MG63 (cell line): ENCODE measurements around the gene GRB10. TPM values are rescaled to one million over a fixed set of nuclear protein-coding genes. Genes with fewer than 3 reads are reported as not detected.

Experiments
- DNase-seq: peaks from one replicate; pipeline ENCODE4 v3.0.0-alpha.2; 2020
- H3K27me3 ChIP-seq: fragments of 250-450 bp; sonication (Bioruptor Pico); 2 replicates; pipeline ENCODE4 v1.5.1; 2020; ENCODE audit warnings: mild to moderate bottlenecking, moderate library complexity
- H3K36me3 ChIP-seq: fragments of 250-450 bp; sonication (Bioruptor Pico); 2 replicates; pipeline ENCODE4 v1.5.1; 2020; ENCODE audit warnings: mild to moderate bottlenecking, moderate library complexity
- H3K4me3 ChIP-seq: fragments of 250-450 bp; sonication (Bioruptor Pico); 2 replicates; pipeline ENCODE4 v1.5.1; 2020; ENCODE audit warnings: mild to moderate bottlenecking, moderate library complexity
- H3K9me3 ChIP-seq: fragments of 250-450 bp; sonication (Bioruptor Pico); 2 replicates; pipeline ENCODE4 v1.5.1; 2020; ENCODE audit warnings: mild to moderate bottlenecking, moderate library complexity
- total RNA-seq: library from RNA; depleted of rRNA; stranded (reverse); fragments of >200 nt; shearing (Covaris generic); gene quantifications from 2 replicates; pipeline ENCODE4 v1.2.3, GENCODE V29; 2014; ENCODE audit warnings: low replicate concordance

GRB10 gene
- total RNA-seq, 1 experiment from 2014 or later = 33.1 TPM

- H3K9me3 ChIP-seq = no peaks in the 10 kb centered on the region
- no peaks in the 10 kb centered on the region; the same call in none of the 2 replicates for H3K36me3 ChIP-seq
- H3K27me3 ChIP-seq = no peaks in the 10 kb centered on the region
- no peak for DNase-seq
- H3K4me3 ChIP-seq = no peak overlapping the region
These were observed 126.4 kb downstream of the GRB10 start for GRCh38 chr7:50656141-50656895.

DNA sequence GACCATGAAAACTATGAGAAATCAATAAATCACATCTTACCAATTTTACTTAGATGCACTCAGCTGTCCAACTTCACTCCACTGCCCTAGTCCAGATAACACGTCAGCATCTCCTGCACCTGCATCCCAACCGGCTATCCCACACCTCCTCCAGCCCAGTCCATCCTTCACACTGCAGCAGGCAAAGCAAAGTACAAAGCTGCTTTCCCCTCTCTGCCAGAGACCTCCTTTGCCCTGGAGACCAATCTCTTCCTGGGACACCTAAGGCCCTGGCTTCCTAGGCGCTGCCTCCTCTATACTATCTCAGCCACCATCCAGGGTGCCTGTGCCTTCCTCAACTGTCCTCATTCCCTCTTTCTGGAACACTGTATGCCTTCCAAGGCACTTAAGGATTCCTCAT lies 127.2 kb downstream of the GRB10 start:
- Histone ChIP-seq H3K9me3 (no peaks in the 10 kb centered on the region), H3K4me3 (no peak overlapping the region), H3K27me3 (no peaks in the 10 kb centered on the region), H3K36me3 (no peaks in the 10 kb centered on the region; the same call in 1 of the 2 replicates)
- DNase-seq = no peak

DNA sequence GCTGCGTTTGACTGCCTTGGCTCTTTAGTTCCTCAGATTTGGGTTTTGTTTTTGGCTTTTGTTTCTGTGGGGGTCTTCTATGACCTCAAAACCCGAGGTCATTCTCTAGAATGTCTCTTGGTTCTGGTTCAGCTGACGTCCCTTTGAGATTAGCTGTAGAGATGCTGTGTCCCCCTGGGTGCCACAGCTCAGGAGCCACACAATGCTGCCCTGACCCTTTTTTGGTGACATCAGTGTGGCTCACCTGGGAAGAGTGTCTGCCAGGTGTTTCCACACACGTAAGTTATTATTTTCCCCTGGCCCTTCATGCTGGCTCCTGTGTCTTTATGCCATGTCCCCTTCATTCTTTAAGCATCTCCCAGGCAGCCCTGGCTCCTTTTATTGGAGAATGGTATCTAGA lies 127.7 kb downstream of the GRB10 start:
- Histone ChIP-seq H3K9me3 (no peaks in the 10 kb centered on the region), H3K36me3 (no peaks in the 10 kb centered on the region; the same call in 1 of the 2 replicates)

GRCh38 chr7:50653981-50654425 lies 128.7 kb downstream of the GRB10 start:
- DNase-seq = no peak

More for the DNA sequence above, 127.7 kb downstream of the GRB10 start:
- DNase-seq = no peak
- no peak overlapping the region for H3K4me3 ChIP-seq
- no peaks in the 10 kb centered on the region for H3K27me3 ChIP-seq

DNA sequence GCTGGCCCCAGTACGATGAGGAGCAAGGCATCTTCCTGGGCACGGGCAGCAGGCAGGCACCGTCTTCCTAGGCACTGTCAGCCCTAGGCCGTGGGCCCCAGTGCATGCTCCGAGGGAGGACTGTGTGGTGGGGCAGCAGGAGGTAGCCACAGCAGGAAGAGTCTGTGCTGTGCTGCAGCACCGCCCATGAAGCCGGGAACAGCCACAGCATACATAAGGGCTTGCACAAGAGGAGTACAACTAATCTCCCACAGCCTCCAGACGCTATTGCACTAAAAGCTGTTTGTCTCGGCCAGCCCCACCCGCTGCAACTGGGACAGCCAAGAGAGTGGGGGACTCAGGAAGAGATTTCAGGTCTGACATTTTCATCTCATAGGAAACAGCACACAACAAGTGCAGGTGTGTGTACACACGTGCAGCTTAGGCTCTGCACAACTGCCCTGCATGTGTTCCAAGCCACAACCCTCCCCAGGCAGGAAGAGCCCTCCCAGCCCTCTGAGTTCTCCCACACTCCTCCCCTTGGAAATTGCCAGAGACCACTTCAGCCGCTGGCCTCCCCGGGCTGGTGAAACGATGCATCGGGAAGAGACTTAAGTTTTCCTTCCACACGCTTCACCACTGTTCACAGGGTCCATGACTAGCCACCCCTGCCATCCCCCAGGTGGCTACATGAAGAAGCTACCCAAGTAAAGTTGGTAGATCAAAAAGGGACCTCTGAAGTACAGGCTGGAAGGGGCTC lies 129.4 kb downstream of the GRB10 start:
- H3K27me3 ChIP-seq = no peaks in the 10 kb centered on the region
- DNase-seq = no peak
- no peak overlapping the region for H3K4me3 ChIP-seq
- no peaks in the 10 kb centered on the region for H3K9me3 ChIP-seq
- H3K36me3 ChIP-seq = no peaks in the 10 kb centered on the region; the same call in none of the 2 replicates

More at GRCh38 chr7:50653981-50654425, 128.7 kb downstream of the GRB10 start:
- Histone ChIP-seq H3K9me3 (no peaks in the 10 kb centered on the region), H3K27me3 (no peaks in the 10 kb centered on the region), H3K4me3 (no peak overlapping the region), H3K36me3 (no peaks in the 10 kb centered on the region; the same call in none of the 2 replicates)

DNA sequence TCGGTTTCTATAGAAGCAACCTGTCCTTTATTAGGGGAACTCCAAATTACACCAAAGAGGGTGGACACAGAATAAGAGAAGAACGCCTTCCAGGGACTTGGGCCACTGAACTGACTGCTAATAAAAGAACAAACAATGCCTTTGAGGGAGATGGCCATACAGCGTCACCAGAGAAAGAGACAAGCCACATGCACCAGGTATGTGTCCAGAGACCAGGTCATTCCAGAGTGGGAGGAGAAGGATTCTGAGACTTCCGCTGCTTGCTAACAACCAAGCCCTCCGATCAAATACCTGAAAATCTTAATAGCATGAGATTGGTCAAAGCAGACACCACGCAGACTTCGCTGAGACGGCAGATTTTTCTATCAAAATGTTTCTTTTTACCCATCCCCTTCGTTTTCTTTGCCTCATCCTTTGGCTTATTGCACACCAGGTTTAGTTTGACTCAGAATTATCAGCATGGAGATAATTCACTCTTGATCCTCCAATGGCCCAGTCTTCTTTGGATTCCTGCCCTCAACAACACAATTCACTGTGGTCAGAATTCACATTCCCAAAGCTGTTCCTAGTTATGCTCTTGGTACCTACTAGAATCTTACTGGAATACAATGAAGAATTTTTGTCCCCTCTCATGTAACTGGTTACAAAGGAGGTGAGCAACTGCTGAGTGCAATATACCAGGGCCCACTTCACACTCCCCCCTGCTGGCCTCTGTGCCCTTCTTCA lies 130.1 kb downstream of the GRB10 start:
- no peak for DNase-seq
- Histone ChIP-seq H3K4me3 (no peak overlapping the region), H3K9me3 (no peaks in the 10 kb centered on the region), H3K36me3 (no peaks in the 10 kb centered on the region; the same call in 1 of the 2 replicates), H3K27me3 (no peaks in the 10 kb centered on the region)

GRCh38 chr7:50651271-50651989 lies 131.3 kb downstream of the GRB10 start:
- Histone ChIP-seq H3K27me3 (no peaks in the 10 kb centered on the region), H3K4me3 (no peak overlapping the region), H3K36me3 (no peaks in the 10 kb centered on the region; the same call in 1 of the 2 replicates), H3K9me3 (no peaks in the 10 kb centered on the region)
- no peak for DNase-seq

DNA sequence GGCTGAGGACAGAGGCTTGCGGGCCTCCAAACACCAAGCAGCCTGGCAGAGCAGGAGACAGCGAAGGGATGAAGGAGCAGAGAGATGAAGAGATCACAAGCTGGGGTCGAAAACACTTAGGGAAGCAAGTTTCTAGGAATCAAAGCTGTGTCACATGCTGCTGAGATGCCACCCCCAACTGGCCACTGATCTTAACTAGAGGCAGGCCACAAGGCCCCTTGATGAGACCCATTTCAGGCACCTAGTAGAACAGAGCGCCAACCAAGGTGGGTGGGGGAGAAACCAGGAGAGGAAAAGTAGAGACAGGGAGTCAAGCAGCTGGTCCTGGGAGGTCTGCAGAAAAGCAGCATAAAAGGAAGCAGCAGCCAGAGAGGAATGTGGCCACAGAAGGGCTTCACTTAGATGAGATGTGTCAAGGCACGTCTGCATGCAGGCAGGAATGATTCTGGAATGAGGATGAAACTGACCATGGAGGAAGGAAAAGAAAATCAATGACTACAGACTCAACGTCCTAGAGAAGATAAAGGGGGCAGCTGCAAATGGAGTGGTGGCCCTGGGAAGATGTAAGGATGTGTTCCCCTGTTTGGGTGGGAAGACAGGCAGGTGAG lies 132.5 kb downstream of the GRB10 start:
- H3K9me3 ChIP-seq = no peaks in the 10 kb centered on the region
- no peaks in the 10 kb centered on the region; the same call in 1 of the 2 replicates for H3K36me3 ChIP-seq
- DNase-seq = no peak

DNA sequence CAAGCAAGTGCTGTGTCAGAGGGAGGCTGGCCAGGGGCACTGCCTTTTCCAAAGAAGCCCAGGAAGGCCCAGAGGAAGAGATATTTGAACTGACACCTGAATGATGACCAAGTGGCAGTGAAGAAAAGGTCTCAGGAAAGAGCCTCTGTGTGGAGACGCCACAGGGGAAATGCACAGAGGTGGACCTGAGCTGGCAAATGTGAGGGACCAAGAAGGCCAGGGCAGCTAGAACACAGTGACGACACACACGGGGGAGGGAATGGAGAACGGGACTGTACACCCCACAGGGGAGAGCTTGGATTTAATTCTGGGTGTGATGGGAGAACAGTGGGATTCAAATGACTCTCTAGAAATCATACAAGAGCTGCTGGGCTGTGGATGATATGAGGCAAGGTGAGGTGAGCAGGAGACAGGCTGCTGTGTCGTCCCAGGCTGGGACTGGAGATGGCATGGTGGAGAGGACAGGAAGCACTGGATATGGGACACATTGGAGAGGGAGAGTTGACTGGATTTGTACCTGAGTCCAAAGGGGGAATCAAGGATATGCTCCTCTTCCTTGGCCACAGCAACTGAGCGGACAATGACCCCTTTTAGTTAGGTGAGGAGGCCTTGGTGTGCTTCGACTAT lies 133.3 kb downstream of the GRB10 start:
- H3K4me3 ChIP-seq = no peak overlapping the region

More for the DNA sequence above, 132.5 kb downstream of the GRB10 start:
- Histone ChIP-seq H3K4me3 (no peak overlapping the region), H3K27me3 (no peaks in the 10 kb centered on the region)

DNA sequence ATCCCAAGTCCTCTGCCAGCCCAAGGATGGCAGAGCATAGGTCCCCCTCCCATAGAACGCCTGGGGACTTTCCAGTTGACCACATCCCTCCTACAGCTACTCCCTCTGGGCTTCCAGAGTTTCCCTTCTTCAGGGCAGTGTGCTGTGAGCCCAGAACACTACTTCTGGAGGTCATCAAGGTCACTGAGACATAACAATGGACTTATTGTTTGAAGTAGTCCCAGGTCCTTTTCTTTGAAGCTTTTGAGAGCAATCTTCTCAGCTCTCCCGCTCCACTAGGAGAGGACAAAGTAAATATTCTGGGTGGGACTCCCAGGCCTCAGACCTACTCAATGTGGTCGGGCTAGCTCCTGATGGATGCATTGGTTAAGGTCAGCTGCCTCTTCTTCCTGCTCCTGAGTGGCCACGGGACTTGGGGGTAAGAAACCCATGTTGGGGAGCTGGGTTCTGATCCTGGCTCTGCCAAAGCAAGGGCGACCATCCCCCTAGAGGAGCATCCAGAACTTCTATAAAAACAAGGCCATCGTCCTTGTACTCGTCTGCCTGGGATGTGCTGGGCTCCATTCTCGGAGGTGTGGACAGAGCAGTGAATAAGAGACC lies 134.0 kb downstream of the GRB10 start:
- Histone ChIP-seq H3K9me3 (no peaks in the 10 kb centered on the region), H3K36me3 (no peaks in the 10 kb centered on the region; the same call in 1 of the 2 replicates), H3K27me3 (no peaks in the 10 kb centered on the region), H3K4me3 (no peak overlapping the region)
- no peak for DNase-seq

More for the DNA sequence above, 133.3 kb downstream of the GRB10 start:
- H3K9me3 ChIP-seq = no peaks in the 10 kb centered on the region
- DNase-seq = no peak
- no peaks in the 10 kb centered on the region; the same call in 1 of the 2 replicates for H3K36me3 ChIP-seq
- no peaks in the 10 kb centered on the region for H3K27me3 ChIP-seq

GRCh38 chr7:50648076-50648475 lies 134.6 kb downstream of the GRB10 start:
- Histone ChIP-seq H3K36me3 (no peaks in the 10 kb centered on the region; the same call in 1 of the 2 replicates), H3K4me3 (no peak overlapping the region), H3K27me3 (no peaks in the 10 kb centered on the region), H3K9me3 (no peaks in the 10 kb centered on the region)
- DNase-seq = no peak

- no peaks in the 10 kb centered on the region for H3K27me3 ChIP-seq
- no peaks in the 10 kb centered on the region; the same call in 1 of the 2 replicates for H3K36me3 ChIP-seq
- H3K9me3 ChIP-seq = no peaks in the 10 kb centered on the region
- H3K4me3 ChIP-seq = no peak overlapping the region
- no peak for DNase-seq
These were observed 135.3 kb downstream of the GRB10 start for GRCh38 chr7:50647286-50647980.

GRCh38 chr7:50646069-50646468 lies 136.6 kb downstream of the GRB10 start:
- Histone ChIP-seq H3K4me3 (no peak overlapping the region), H3K36me3 (no peaks in the 10 kb centered on the region; the same call in 1 of the 2 replicates), H3K9me3 (no peaks in the 10 kb centered on the region), H3K27me3 (no peaks in the 10 kb centered on the region)
- no peak for DNase-seq

DNA sequence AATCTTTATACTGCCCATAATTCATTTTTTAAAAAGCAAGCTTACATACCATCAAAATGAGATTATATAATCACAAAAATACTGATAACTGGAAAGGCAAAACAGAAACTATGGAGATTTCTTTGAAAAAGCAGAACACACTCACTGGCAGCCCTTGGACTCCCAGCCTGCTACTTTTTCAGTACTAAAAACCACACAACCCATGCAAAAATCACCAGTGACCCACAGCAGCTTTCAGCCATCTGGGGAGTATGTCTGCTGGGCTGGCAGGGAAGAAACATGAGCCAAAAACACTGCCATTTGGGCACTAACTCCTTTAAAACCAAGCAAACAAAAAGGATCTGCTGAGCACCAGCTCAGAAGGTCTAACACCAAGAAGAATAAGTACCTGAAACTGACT lies 137.5 kb downstream of the GRB10 start:
- H3K9me3 ChIP-seq = no peaks in the 10 kb centered on the region
- no peaks in the 10 kb centered on the region for H3K27me3 ChIP-seq
- no peak for DNase-seq
- no peaks in the 10 kb centered on the region; the same call in 1 of the 2 replicates for H3K36me3 ChIP-seq
- H3K4me3 ChIP-seq = no peak overlapping the region
